ENCODE measurements around the gene DSCAM.

DSCAM gene

DNA sequence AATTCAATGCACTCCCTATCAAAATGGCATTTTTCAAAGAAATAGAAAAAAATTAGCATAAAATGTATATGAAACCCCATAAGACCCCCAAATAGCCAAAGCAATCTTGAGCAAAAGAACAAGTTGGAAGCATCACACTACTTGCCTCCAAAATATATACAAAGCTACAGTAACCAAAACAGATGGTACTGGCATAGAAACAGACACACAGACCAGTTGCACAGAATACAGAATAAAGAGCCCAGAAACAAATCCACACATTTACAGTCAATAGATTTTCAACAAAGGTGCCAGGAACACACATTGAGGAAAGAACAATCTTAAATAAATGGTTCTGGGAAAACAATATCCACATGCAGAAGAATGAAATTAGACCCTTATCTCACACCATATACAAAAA is 350.8 kb downstream of the DSCAM start:
- Histone ChIP-seq H3K4me3 (replicated peaks; ENCODE audit: insufficient read depth, low read length) (no peak overlapping the region), H3K27ac (replicated peaks) (no peak overlapping the region), H3K27me3 (ENCODE audit: insufficient read depth, poor library complexity, severe bottlenecking) (peaks cover 3% of the 10 kb centered on the region)
- TF ChIP-seq, protein P1, sequence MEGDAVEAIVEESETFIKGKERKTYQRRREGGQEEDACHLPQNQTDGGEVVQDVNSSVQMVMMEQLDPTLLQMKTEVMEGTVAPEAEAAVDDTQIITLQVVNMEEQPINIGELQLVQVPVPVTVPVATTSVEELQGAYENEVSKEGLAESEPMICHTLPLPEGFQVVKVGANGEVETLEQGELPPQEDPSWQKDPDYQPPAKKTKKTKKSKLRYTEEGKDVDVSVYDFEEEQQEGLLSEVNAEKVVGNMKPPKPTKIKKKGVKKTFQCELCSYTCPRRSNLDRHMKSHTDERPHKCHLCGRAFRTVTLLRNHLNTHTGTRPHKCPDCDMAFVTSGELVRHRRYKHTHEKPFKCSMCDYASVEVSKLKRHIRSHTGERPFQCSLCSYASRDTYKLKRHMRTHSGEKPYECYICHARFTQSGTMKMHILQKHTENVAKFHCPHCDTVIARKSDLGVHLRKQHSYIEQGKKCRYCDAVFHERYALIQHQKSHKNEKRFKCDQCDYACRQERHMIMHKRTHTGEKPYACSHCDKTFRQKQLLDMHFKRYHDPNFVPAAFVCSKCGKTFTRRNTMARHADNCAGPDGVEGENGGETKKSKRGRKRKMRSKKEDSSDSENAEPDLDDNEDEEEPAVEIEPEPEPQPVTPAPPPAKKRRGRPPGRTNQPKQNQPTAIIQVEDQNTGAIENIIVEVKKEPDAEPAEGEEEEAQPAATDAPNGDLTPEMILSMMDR (IDR thresholded peaks at IDR 0.05; ENCODE audit: insufficient read depth, low read length), result no peak
- TF ChIP-seq GABPA (IDR thresholded peaks at IDR 0.05; ENCODE audit: low read depth), result no peak
- TF ChIP-seq POLR2AphosphoS5 (IDR thresholded peaks at IDR 0.05; ENCODE audit: low read depth), result no peak
- no peak for TF ChIP-seq SPI1 (IDR thresholded peaks at IDR 0.05; ENCODE audit: borderline replicate concordance, low read depth)
- TF ChIP-seq, protein P2, sequence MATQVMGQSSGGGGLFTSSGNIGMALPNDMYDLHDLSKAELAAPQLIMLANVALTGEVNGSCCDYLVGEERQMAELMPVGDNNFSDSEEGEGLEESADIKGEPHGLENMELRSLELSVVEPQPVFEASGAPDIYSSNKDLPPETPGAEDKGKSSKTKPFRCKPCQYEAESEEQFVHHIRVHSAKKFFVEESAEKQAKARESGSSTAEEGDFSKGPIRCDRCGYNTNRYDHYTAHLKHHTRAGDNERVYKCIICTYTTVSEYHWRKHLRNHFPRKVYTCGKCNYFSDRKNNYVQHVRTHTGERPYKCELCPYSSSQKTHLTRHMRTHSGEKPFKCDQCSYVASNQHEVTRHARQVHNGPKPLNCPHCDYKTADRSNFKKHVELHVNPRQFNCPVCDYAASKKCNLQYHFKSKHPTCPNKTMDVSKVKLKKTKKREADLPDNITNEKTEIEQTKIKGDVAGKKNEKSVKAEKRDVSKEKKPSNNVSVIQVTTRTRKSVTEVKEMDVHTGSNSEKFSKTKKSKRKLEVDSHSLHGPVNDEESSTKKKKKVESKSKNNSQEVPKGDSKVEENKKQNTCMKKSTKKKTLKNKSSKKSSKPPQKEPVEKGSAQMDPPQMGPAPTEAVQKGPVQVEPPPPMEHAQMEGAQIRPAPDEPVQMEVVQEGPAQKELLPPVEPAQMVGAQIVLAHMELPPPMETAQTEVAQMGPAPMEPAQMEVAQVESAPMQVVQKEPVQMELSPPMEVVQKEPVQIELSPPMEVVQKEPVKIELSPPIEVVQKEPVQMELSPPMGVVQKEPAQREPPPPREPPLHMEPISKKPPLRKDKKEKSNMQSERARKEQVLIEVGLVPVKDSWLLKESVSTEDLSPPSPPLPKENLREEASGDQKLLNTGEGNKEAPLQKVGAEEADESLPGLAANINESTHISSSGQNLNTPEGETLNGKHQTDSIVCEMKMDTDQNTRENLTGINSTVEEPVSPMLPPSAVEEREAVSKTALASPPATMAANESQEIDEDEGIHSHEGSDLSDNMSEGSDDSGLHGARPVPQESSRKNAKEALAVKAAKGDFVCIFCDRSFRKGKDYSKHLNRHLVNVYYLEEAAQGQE (IDR thresholded peaks at IDR 0.05; ENCODE audit: insufficient replicate concordance, low read depth), result no peak
- DNase-seq (ENCODE audit: low read depth in 1 of 2, low spot score in 1 of 2), result no peak

DNA sequence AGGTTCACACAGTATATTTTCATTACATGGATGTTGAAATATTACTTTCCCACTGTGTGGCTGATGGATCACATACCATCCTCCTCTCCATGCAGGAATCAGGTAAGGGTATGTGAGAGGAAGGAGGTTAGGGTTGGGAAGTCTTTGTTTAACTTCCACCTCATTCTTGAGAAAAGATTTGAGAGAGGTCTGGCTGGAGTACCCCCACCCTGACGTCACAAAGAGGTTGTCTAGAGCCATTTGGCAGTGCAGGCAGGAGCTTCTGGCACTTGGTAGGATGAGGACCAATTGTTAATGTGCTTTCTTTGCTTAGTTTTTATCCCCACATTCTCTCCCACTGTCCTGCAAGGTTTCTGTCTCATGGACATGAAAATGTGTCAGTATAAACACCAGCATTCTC is 356.6 kb downstream of the DSCAM start:
- Histone ChIP-seq H3K27ac (replicated peaks) (no peak overlapping the region), H3K27me3 (ENCODE audit: insufficient read depth, poor library complexity, severe bottlenecking) (no peaks in the 10 kb centered on the region), H3K4me3 (replicated peaks; ENCODE audit: insufficient read depth, low read length) (no peak overlapping the region)
- DNase-seq (ENCODE audit: low read depth in 1 of 2, low spot score in 1 of 2), result no peak
- TF ChIP-seq GABPA (IDR thresholded peaks at IDR 0.05; ENCODE audit: low read depth), result no peak
- TF ChIP-seq, protein P2 (IDR thresholded peaks at IDR 0.05; ENCODE audit: insufficient replicate concordance, low read depth), result no peak
- no peak for TF ChIP-seq POLR2AphosphoS5 (IDR thresholded peaks at IDR 0.05; ENCODE audit: low read depth)
- TF ChIP-seq, protein P1 (IDR thresholded peaks at IDR 0.05; ENCODE audit: insufficient read depth, low read length), result no peak
- TF ChIP-seq SPI1 (IDR thresholded peaks at IDR 0.05; ENCODE audit: borderline replicate concordance, low read depth), result no peak

DNA sequence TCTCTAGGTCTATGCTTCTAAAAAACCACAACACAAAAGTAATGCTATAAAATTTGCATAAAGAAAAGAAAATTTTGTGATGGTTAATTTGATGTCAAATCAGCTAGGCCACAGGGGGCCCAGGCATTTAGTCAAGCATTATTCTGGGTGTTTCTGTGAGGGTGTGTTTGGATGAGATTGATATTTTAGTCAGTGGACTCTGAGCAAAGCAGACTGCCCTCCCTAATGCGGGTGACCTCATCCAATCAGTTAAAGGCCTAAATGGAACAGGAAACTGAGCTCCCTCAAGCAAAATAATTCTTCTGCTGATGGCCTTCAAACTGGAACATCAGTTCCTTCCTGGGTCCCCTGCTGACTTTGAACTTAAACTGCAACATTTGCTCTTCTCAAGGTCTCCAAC is 358.0 kb downstream of the DSCAM start:
- Histone ChIP-seq H3K27ac (replicated peaks) (no peak overlapping the region), H3K27me3 (ENCODE audit: insufficient read depth, poor library complexity, severe bottlenecking) (no peaks in the 10 kb centered on the region), H3K4me3 (replicated peaks; ENCODE audit: insufficient read depth, low read length) (no peak overlapping the region)
- DNase-seq (ENCODE audit: low read depth in 1 of 2, low spot score in 1 of 2), result no peak
- TF ChIP-seq, protein P2 (IDR thresholded peaks at IDR 0.05; ENCODE audit: insufficient replicate concordance, low read depth), result no peak
- TF ChIP-seq POLR2AphosphoS5 (IDR thresholded peaks at IDR 0.05; ENCODE audit: low read depth) (no peak), SPI1 (IDR thresholded peaks at IDR 0.05; ENCODE audit: borderline replicate concordance, low read depth) (no peak), GABPA (IDR thresholded peaks at IDR 0.05; ENCODE audit: low read depth) (no peak)
- TF ChIP-seq, protein P1 (IDR thresholded peaks at IDR 0.05; ENCODE audit: insufficient read depth, low read length), result no peak
